K562 (cell line): ENCODE results near the gene EEF1A1. TPM values are rescaled to one million over a fixed set of nuclear protein-coding genes. Genes with fewer than 3 reads are reported as not detected.

Experiments used
- ATAC-seq: fragments of 200-7000 bp; cut with Tn5 transposase; 3 replicates; pipeline ENCODE4 v1.9.1; 2020; ENCODE audit warnings: moderate library complexity
- BruUV-seq: library from RNA; stranded (reverse); fragments of 400-500 nt; replicated peaks from 2 replicates; lab custom pipeline; 2021; lab: Mats Ljungman, UMichigan
- CTCF ChIA-PET: fragments of 300-600 bp; formaldehyde crosslinking; extraction: SDS; loops from one replicate; lab custom pipeline; 2021; ENCODE audit warnings: low intra/inter-chr PET ratio; lab: Yijun Ruan, JAX
- POLR2A ChIA-PET: fragments of 300-600, 350-650 bp; sonication (Branson Sonifier 250); formaldehyde crosslinking; extraction: SDS; loops from one replicate; lab custom pipeline; 2021; ENCODE audit warnings: antibody characterized with exemption, inconsistent platforms; lab: Yijun Ruan, JAX
- DNase-seq, 4 experiments: peaks; one replicate each; pipeline versions ENCODE4 v3.0.0 to v3.0.0-alpha.2; 2011 to 2018; ENCODE audit warnings: low spot score in 3 of 4, mixed read lengths in 3 of 4; ENCODE audit errors: extremely low read depth in 1 of 4
- FAIRE-seq: peaks from 2 replicates; lab custom pipeline; 2011; peaks lifted over from hg19 to GRCh38; lab: Jason Lieb, UNC
- H2AFZ ChIP-seq: 2 replicates; pipeline ENCODE4 v1.6.0; 2011; ENCODE audit warnings: low read depth, low read length, control low read depth, inconsistent platforms
- H3K27ac ChIP-seq: fragments of 200-600 bp; 3 replicates; pipeline ENCODE4 v1.8.0; 2011; ENCODE audit warnings: low read depth, mild to moderate bottlenecking, control low read depth, inconsistent platforms, low read length, moderate library complexity, mixed read lengths; ENCODE audit errors: extremely low read depth
- H3K27me3 ChIP-seq, 2 experiments: fragments of 300-600 bp in 1 of 2; 2 replicates in 1 of 2; 3 replicates in 1 of 2; pipeline versions ENCODE4 v1.6.0 to v1.8.0; 2011; ENCODE audit warnings: inconsistent platforms in 2 of 2, low read length in 2 of 2, mild to moderate bottlenecking in 1 of 2, mixed read lengths in 1 of 2, moderate library complexity in 1 of 2; ENCODE audit not compliant: control insufficient read depth in 2 of 2, insufficient read depth in 2 of 2
- H3K36me3 ChIP-seq: fragments of 300-600 bp; 3 replicates; pipeline ENCODE4 v1.8.0; 2011; ENCODE audit warnings: mild to moderate bottlenecking, low read length, inconsistent platforms; ENCODE audit not compliant: control insufficient read depth, insufficient read depth
- H3K4me1 ChIP-seq, 2 experiments: fragments of 200-600 bp in 1 of 2; replicated peaks in 1 of 2; 2 replicates in 1 of 2; 3 replicates in 1 of 2; pipeline versions ENCODE4 v1.5.1 to v1.8.0; 2011; ENCODE audit warnings: inconsistent platforms in 2 of 2, low read length in 2 of 2, mild to moderate bottlenecking in 1 of 2, mixed read lengths in 1 of 2, moderate library complexity in 1 of 2; ENCODE audit not compliant: control insufficient read depth in 2 of 2, insufficient read depth in 2 of 2
- H3K4me2 ChIP-seq: 2 replicates; pipeline ENCODE4 v1.6.1; 2011; ENCODE audit warnings: low read length, control low read depth, inconsistent platforms, mixed read lengths; ENCODE audit not compliant: insufficient read depth
- H3K4me3 ChIP-seq: fragments of 200-600 bp; sonication (generic), shearing (Covaris generic); 2 replicates; pipeline ENCODE4 v1.5.1; 2016; ENCODE audit warnings: control low read depth, inconsistent platforms
- H3K79me2 ChIP-seq: fragments of 200-600 bp; 3 replicates; pipeline ENCODE4 v1.8.0; 2011; ENCODE audit warnings: low read length, inconsistent platforms; ENCODE audit not compliant: control insufficient read depth, insufficient read depth
- H3K9ac ChIP-seq, 2 experiments: 2 replicates each; pipeline versions ENCODE4 v1.6.0 to v1.6.1; 2011; ENCODE audit warnings: low read depth in 2 of 2, low read length in 2 of 2, control low read depth in 1 of 2, inconsistent platforms in 1 of 2, mild to moderate bottlenecking in 1 of 2, mixed read lengths in 1 of 2; ENCODE audit not compliant: insufficient read depth in 1 of 2
- H3K9me1 ChIP-seq: one replicate; pipeline ENCODE4 v1.6.0; 2011; ENCODE audit warnings: inconsistent platforms, mild to moderate bottlenecking, low read length, moderate library complexity; ENCODE audit not compliant: control insufficient read depth, insufficient read depth
- H3K9me3 ChIP-seq: replicated peaks from 2 replicates; pipeline ENCODE4 v1.5.1; 2011; ENCODE audit warnings: low read depth, low read length, inconsistent platforms; ENCODE audit not compliant: control insufficient read depth, insufficient read depth
- H4K20me1 ChIP-seq: replicated peaks from 2 replicates; pipeline ENCODE4 v1.6.1; 2011; ENCODE audit warnings: low read length, inconsistent platforms, mixed read lengths; ENCODE audit not compliant: control insufficient read depth, insufficient read depth
- ASH1L ChIP-seq: fragments of 450-650 bp; IDR thresholded peaks from 2 replicates; pipeline ENCODE4 v1.6.1; 2018; ENCODE audit warnings: borderline replicate concordance, mild to moderate bottlenecking, low read depth; ENCODE audit not compliant: partially characterized antibody
- GTF3C2 ChIP-seq: IDR thresholded peaks from 3 replicates; pipeline ENCODE4 v1.6.1; 2011; ENCODE audit warnings: borderline replicate concordance, mild to moderate bottlenecking, moderate library complexity; ENCODE audit not compliant: insufficient read length; ENCODE audit errors: extremely low read depth
- ILK ChIP-seq: fragments of 450-650 bp; IDR thresholded peaks from 2 replicates; pipeline ENCODE4 v1.6.1; 2016; ENCODE audit warnings: missing genetic modification characterization, low read depth, mild to moderate bottlenecking, missing compliant biosample characterization, moderate library complexity, borderline replicate concordance
- MECOM ChIP-seq: fragments of 250-450 bp; sonication (Bioruptor Pico); IDR thresholded peaks from 2 replicates; pipeline ENCODE4 v1.8.0; 2022; ENCODE audit warnings: inconsistent platforms
- SNAPC5 ChIP-seq: fragments of 250-450 bp; sonication (Bioruptor Pico); IDR thresholded peaks from 2 replicates; pipeline ENCODE4 v1.8.0; 2021; ENCODE audit warnings: moderate library complexity, mild to moderate bottlenecking, inconsistent platforms
- SRSF1 ChIP-seq: fragments of 200-400 bp; formaldehyde crosslinking; IDR thresholded peaks from 2 replicates; pipeline ENCODE4 v1.6.1; 2017; ENCODE audit warnings: mild to moderate bottlenecking, low read depth, low read length, moderate library complexity
- TAF7 ChIP-seq: fragments of 450-650 bp; IDR thresholded peaks from 2 replicates; pipeline ENCODE4 v1.6.1; 2016; ENCODE audit warnings: missing genetic modification characterization, missing compliant biosample characterization
- ZNF316 ChIP-seq: fragments of 450-650 bp; IDR thresholded peaks from 2 replicates; pipeline ENCODE4 v1.6.1; 2016
- WGBS: fragments of 100-300 bp; shearing (Covaris generic); methylation state at CpG from one replicate; pipeline ENCODE4 v1.1.6; 2016; ENCODE audit warnings: low coverage, mixed read lengths; ENCODE audit not compliant: insufficient coverage; ENCODE audit errors: missing lambda C conversion rate; 5-methylcytosine and 5-hydroxymethylcytosine counted together
- in situ Hi-C: fragments of 300-500 bp; cut with MboI; formaldehyde crosslinking; loops from 4 replicates; pipeline ENCODE4 v1.15.0; 2018; ENCODE audit warnings: inconsistent platforms, mixed read lengths
- intact Hi-C: fragments of 100-400 bp; cut with micrococcal nuclease; formaldehyde crosslinking; loops from 2 replicates; pipeline ENCODE4 v1.14.2; 2022
- polyA plus RNA-seq, 8 experiments: library from polyadenylated mRNA; depleted of rRNA in 4 of 8; stranded (reverse) in 5 of 8; unstranded in 3 of 8; fragments of >200 nt; fragmentation: Nextera tagmentation in 2 of 8; fragmentation: Illumina TruSeq in 1 of 8; extraction: Ambion mirVana in 2 of 8; extraction: Trizol in 1 of 8; gene quantifications; 2 replicates each; pipeline versions ENCODE4 v1.2.1 to v1.2.3, GENCODE V29; 2011 to 2014; ENCODE audit warnings: inconsistent platforms in 1 of 8, missing spikeins in 1 of 8
- total RNA-seq, 7 experiments: library from RNA; depleted of rRNA in 6 of 7; stranded (reverse); fragments of >200 nt in 6 of 7; fragmentation: Illumina TruSeq in 2 of 7; extraction: Trizol in 2 of 7; gene quantifications; 2 replicates each; pipeline versions ENCODE4 v1.2.1 to v1.2.3, GENCODE V29; 2011 to 2021; ENCODE audit warnings: low replicate concordance in 1 of 7

The EEF1A1 gene
- total and polyA plus RNA-seq, 9 of the 15 experiments (the other 6 are each of a cell fraction or from before 2014, with no cell fraction given) = 6,453 to 17,323 (median 11,082) TPM

GRCh38 chr6:73547036-73547435, 26.2 kb upstream of the EEF1A1 start:
- ATAC-seq (no peak), DNase-seq (no peak), FAIRE-seq (no peak)
- no TSS peak for BruUV-seq
- Histone ChIP-seq H3K9me1 (no peaks in the 10 kb centered on the region), H3K4me1 (no peaks in the 10 kb centered on the region; a peak in 1 of 5 replicates), H3K36me3 (no peaks in the 10 kb centered on the region), H3K4me3 (no peak overlapping the region), H3K9me3 (no peaks in the 10 kb centered on the region), H4K20me1 (no peaks in the 10 kb centered on the region), H3K27ac (no peak overlapping the region), H3K4me2 (no peak overlapping the region), H3K27me3 (no peaks in the 10 kb centered on the region), H3K9ac (no peak overlapping the region), H2AFZ (no peak overlapping the region; the same call in 1 of the 2 replicates), H3K79me2 (no peaks in the 10 kb centered on the region)
- intact Hi-C loops = no loop called here
- ChIA-PET CTCF (no interaction called here), POLR2A (interaction anchor here (0.6 to 1.6 kb wide), 4 partner anchors 11 to 186 kb away, joined by 3 to 5 read pairs (median 4); no protein-coding TSS in a partner anchor)
- TF ChIP-seq SNAPC5 (CRISPR knock-in tag) = no peak
- no peak for TF ChIP-seq GTF3C2
- no peak for TF ChIP-seq SRSF1
- TF ChIP-seq MECOM (CRISPR knock-in tag) = no peak
- no peak for TF ChIP-seq ASH1L
- TF ChIP-seq ZNF316 = no peak
- TF ChIP-seq ILK (tag) = no peak
- TF ChIP-seq TAF7 (tag) = no peak
- in situ Hi-C loops = no loop called here
- 63% methylated on average over 1 of the region's 1 CpG for WGBS
